ES-I3 (cell line): ENCODE results near the gene EBF3.

Experiments
- H3K36me3 ChIP-seq: 2 replicates; pipeline ENCODE4 v1.6.1; 2013; ENCODE audit warnings: mild to moderate bottlenecking, low read length, control low read depth, moderate library complexity; ENCODE audit not compliant: insufficient read depth
- H3K4me1 ChIP-seq: 2 replicates; pipeline ENCODE4 v1.6.1; 2013; ENCODE audit warnings: mild to moderate bottlenecking, control low read depth, low read length; ENCODE audit not compliant: insufficient read depth
- H3K9ac ChIP-seq: 2 replicates; pipeline ENCODE4 v1.6.1; 2013; ENCODE audit warnings: low read depth, mild to moderate bottlenecking, low read length, moderate library complexity
- H3K9me3 ChIP-seq: 2 replicates; pipeline ENCODE4 v1.6.1; 2013; ENCODE audit warnings: mild to moderate bottlenecking, low read length, moderate library complexity; ENCODE audit not compliant: control insufficient read depth, insufficient read depth

The EBF3 gene

GRCh38 chr10:129809841-129810240 is 154.2 kb downstream of the EBF3 start:
- Histone ChIP-seq H3K9me3 (peaks cover 3% of the 10 kb centered on the region; the same call in 1 of the 2 replicates), H3K4me1 (no peaks in the 10 kb centered on the region), H3K9ac (no peak overlapping the region), H3K36me3 (no peaks in the 10 kb centered on the region)

- peaks cover 3% of the 10 kb centered on the region; the same call in 1 of the 2 replicates for H3K9me3 ChIP-seq
- no peaks in the 10 kb centered on the region for H3K36me3 ChIP-seq
- no peak overlapping the region for H3K9ac ChIP-seq
- H3K4me1 ChIP-seq = no peaks in the 10 kb centered on the region
Measured at GRCh38 chr10:129809431-129809830, 154.6 kb downstream of the EBF3 start.

- Histone ChIP-seq H3K9me3 (peaks cover 3% of the 10 kb centered on the region; the same call in 1 of the 2 replicates), H3K9ac (no peak overlapping the region), H3K36me3 (no peaks in the 10 kb centered on the region), H3K4me1 (no peaks in the 10 kb centered on the region)
Measured at GRCh38 chr10:129808092-129808983, 155.7 kb downstream of the EBF3 start.

- H3K9ac ChIP-seq = no peak overlapping the region
- H3K4me1 ChIP-seq = no peaks in the 10 kb centered on the region
- H3K9me3 ChIP-seq = peaks cover 3% of the 10 kb centered on the region
- H3K36me3 ChIP-seq = no peaks in the 10 kb centered on the region
Measured at GRCh38 chr10:129807211-129807610, 156.9 kb downstream of the EBF3 start.

GRCh38 chr10:129800796-129801340 is 163.2 kb downstream of the EBF3 start:
- Histone ChIP-seq H3K9me3 (no peaks in the 10 kb centered on the region; the same call in none of the 2 replicates), H3K4me1 (no peaks in the 10 kb centered on the region), H3K36me3 (no peaks in the 10 kb centered on the region), H3K9ac (no peak overlapping the region)

GRCh38 chr10:129799942-129800341 is 164.1 kb downstream of the EBF3 start:
- Histone ChIP-seq H3K4me1 (no peaks in the 10 kb centered on the region), H3K9ac (no peak overlapping the region), H3K36me3 (no peaks in the 10 kb centered on the region)

GRCh38 chr10:129796710-129797420 is 167.2 kb downstream of the EBF3 start:
- no peaks in the 10 kb centered on the region for H3K4me1 ChIP-seq
- H3K36me3 ChIP-seq = no peaks in the 10 kb centered on the region
- H3K9ac ChIP-seq = no peak overlapping the region
- H3K9me3 ChIP-seq = no peaks in the 10 kb centered on the region

More at GRCh38 chr10:129799942-129800341, 164.1 kb downstream of the EBF3 start:
- H3K9me3 ChIP-seq = no peaks in the 10 kb centered on the region; the same call in none of the 2 replicates

GRCh38 chr10:129793996-129794395 is 170.1 kb downstream of the EBF3 start:
- Histone ChIP-seq H3K4me1 (no peaks in the 10 kb centered on the region), H3K9ac (no peak overlapping the region), H3K9me3 (no peaks in the 10 kb centered on the region), H3K36me3 (no peaks in the 10 kb centered on the region)

- H3K36me3 ChIP-seq = no peaks in the 10 kb centered on the region
- no peaks in the 10 kb centered on the region for H3K9me3 ChIP-seq
- no peak overlapping the region for H3K9ac ChIP-seq
- H3K4me1 ChIP-seq = no peaks in the 10 kb centered on the region
Measured at GRCh38 chr10:129793479-129793878, 170.6 kb downstream of the EBF3 start.

- Histone ChIP-seq H3K4me1 (no peaks in the 10 kb centered on the region), H3K9ac (no peak overlapping the region), H3K36me3 (no peaks in the 10 kb centered on the region), H3K9me3 (no peaks in the 10 kb centered on the region)
Measured at GRCh38 chr10:129792864-129793263, 171.2 kb downstream of the EBF3 start.

GRCh38 chr10:129792141-129792540 is 171.9 kb downstream of the EBF3 start:
- Histone ChIP-seq H3K9me3 (no peaks in the 10 kb centered on the region), H3K9ac (no peak overlapping the region), H3K4me1 (no peaks in the 10 kb centered on the region), H3K36me3 (no peaks in the 10 kb centered on the region)

GRCh38 chr10:129790715-129791446 is 173.2 kb downstream of the EBF3 start:
- H3K4me1 ChIP-seq = no peaks in the 10 kb centered on the region
- no peaks in the 10 kb centered on the region for H3K9me3 ChIP-seq
- no peak overlapping the region for H3K9ac ChIP-seq
- H3K36me3 ChIP-seq = no peaks in the 10 kb centered on the region

- H3K36me3 ChIP-seq = no peaks in the 10 kb centered on the region
- H3K9me3 ChIP-seq = no peaks in the 10 kb centered on the region
- no peaks in the 10 kb centered on the region for H3K4me1 ChIP-seq
- no peak overlapping the region for H3K9ac ChIP-seq
Measured at GRCh38 chr10:129788215-129788614, 175.9 kb downstream of the EBF3 start.

GRCh38 chr10:129787557-129787956 is 176.5 kb downstream of the EBF3 start:
- Histone ChIP-seq H3K9me3 (no peaks in the 10 kb centered on the region), H3K36me3 (no peaks in the 10 kb centered on the region), H3K9ac (no peak overlapping the region), H3K4me1 (no peaks in the 10 kb centered on the region)
